DMS153 treated with DMSO at 0.1 percent for 48 hours (cell line): ENCODE results near the gene NFKBIA.
"Not testable (repeated sequence)": the region's sequence is repeated elsewhere in the genome, so short reads cannot be mapped to it uniquely, and the experiment has no call there.

ENCODE experiments used
- DNase-seq: peaks from one replicate; lab custom pipeline; 2025; ENCODE audit not compliant: unreplicated experiment; lab: John Stamatoyannopoulos, UW

The NFKBIA gene

GRCh38 chr14:35369701-35370191 is 34.8 kb downstream of the NFKBIA start:
- DNase-seq: peak; percentile 18

- no peak for DNase-seq
These were observed 35.8 kb downstream of the NFKBIA start for GRCh38 chr14:35368583-35369392.

- DNase-seq: no peak
These were observed 36.4 kb downstream of the NFKBIA start for GRCh38 chr14:35368139-35368460.

GRCh38 chr14:35367056-35367372 is 37.5 kb downstream of the NFKBIA start:
- DNase-seq: no peak

GRCh38 chr14:35366521-35366976 is 38.0 kb downstream of the NFKBIA start:
- DNase-seq: no peak

- no peak for DNase-seq
These were observed 38.5 kb downstream of the NFKBIA start for GRCh38 chr14:35366056-35366451.

GRCh38 chr14:35365130-35366055 is 39.2 kb downstream of the NFKBIA start:
- no peak for DNase-seq

GRCh38 chr14:35362911-35363374 is 41.6 kb downstream of the NFKBIA start:
- DNase-seq: no peak

GRCh38 chr14:35362450-35362849 is 42.1 kb downstream of the NFKBIA start:
- DNase-seq: no peak

GRCh38 chr14:35361141-35361480 is 43.4 kb downstream of the NFKBIA start:
- DNase-seq: no peak

- DNase-seq: not testable (repeated sequence)
These were observed 44.9 kb downstream of the NFKBIA start for GRCh38 chr14:35359655-35360054.

GRCh38 chr14:35355981-35356841 is 48.3 kb downstream of the NFKBIA start:
- no peak for DNase-seq

GRCh38 chr14:35355235-35355634 is 49.3 kb downstream of the NFKBIA start:
- not testable (repeated sequence) for DNase-seq

GRCh38 chr14:35353409-35354172 is 51.0 kb downstream of the NFKBIA start:
- DNase-seq: no peak

GRCh38 chr14:35352274-35353233 is 52.0 kb downstream of the NFKBIA start:
- no peak for DNase-seq

- DNase-seq: no peak
These were observed 52.7 kb downstream of the NFKBIA start for GRCh38 chr14:35351897-35352273.
